IMR-90 (cell line): ENCODE measurements around the gene NWD2. TPM values are rescaled to one million over a fixed set of nuclear protein-coding genes. Genes with fewer than 3 reads are reported as not detected.

ENCODE experiments used
- ATAC-seq: fragments of 200-7000 bp; cut with Tn5 transposase; 2 replicates; pipeline ENCODE4 v1.9.1; 2020; ENCODE audit warnings: low read depth, mild to moderate bottlenecking, moderate library complexity
- BruUV-seq: library from RNA; stranded (reverse); fragments of 400-500 nt; replicated peaks from 2 replicates; lab custom pipeline; 2021; lab: Mats Ljungman, UMichigan
- CTCF ChIA-PET: fragments of 300-600 bp; formaldehyde crosslinking; extraction: SDS; loops from one replicate; lab custom pipeline; 2021; ENCODE audit warnings: antibody characterized with exemption; lab: Yijun Ruan, JAX
- POLR2A ChIA-PET: fragments of 300-600 bp; sonication (Branson Sonifier 250); formaldehyde crosslinking; loops from one replicate; lab custom pipeline; 2022; ENCODE audit warnings: antibody characterized with exemption; ENCODE audit not compliant: unreplicated experiment; lab: Charles Lee
- DNase-seq: peaks from one replicate; pipeline ENCODE4 v3.0.0; 2013
- H2AFZ ChIP-seq: replicated peaks from 2 replicates; pipeline ENCODE3; 2013; ENCODE audit warnings: low read length, mild to moderate bottlenecking; ENCODE audit not compliant: poor library complexity
- H2AK5ac ChIP-seq: 2 replicates; pipeline ENCODE4 v1.6.1; 2013; ENCODE audit warnings: low read depth, low read length, inconsistent platforms
- H2AK9ac ChIP-seq: replicated peaks from 2 replicates; pipeline ENCODE3; 2013; ENCODE audit warnings: mild to moderate bottlenecking, low read depth, low read length, moderate library complexity; ENCODE audit not compliant: poor library complexity
- H2BK120ac ChIP-seq: 2 replicates; pipeline ENCODE4 v1.6.1; 2013; ENCODE audit warnings: low read depth, low read length, inconsistent platforms
- H2BK15ac ChIP-seq: 3 replicates; pipeline ENCODE4 v1.6.1; 2013; ENCODE audit warnings: low read depth, low read length, inconsistent platforms
- H2BK20ac ChIP-seq: 2 replicates; pipeline ENCODE4 v1.6.1; 2013; ENCODE audit warnings: low read depth, mild to moderate bottlenecking, inconsistent platforms, low read length, moderate library complexity
- H2BK5ac ChIP-seq: 2 replicates; pipeline ENCODE4 v1.6.1; 2013; ENCODE audit warnings: mild to moderate bottlenecking, low read depth, low read length, inconsistent platforms; ENCODE audit not compliant: poor library complexity, severe bottlenecking
- H3K14ac ChIP-seq: replicated peaks from 2 replicates; pipeline ENCODE4 v1.6.1; 2013; ENCODE audit warnings: low read depth, low read length, inconsistent platforms
- H3K18ac ChIP-seq: 2 replicates; pipeline ENCODE4 v1.6.1; 2013; ENCODE audit warnings: low read depth, low read length, control low read depth
- H3K23ac ChIP-seq: 2 replicates; pipeline ENCODE4 v1.6.1; 2013; ENCODE audit warnings: low read depth, low read length, inconsistent platforms
- H3K27ac ChIP-seq: 2 replicates; pipeline ENCODE4 v1.5.1; 2013; ENCODE audit warnings: mild to moderate bottlenecking, control low read depth, low read length; ENCODE audit not compliant: insufficient read depth
- H3K27me3 ChIP-seq: 2 replicates; pipeline ENCODE4 v1.6.1; 2013; ENCODE audit warnings: low read length; ENCODE audit not compliant: control insufficient read depth, insufficient read depth
- H3K36me3 ChIP-seq: 2 replicates; pipeline ENCODE4 v1.6.1; 2013; ENCODE audit warnings: low read length, mixed read lengths; ENCODE audit not compliant: control insufficient read depth, insufficient read depth
- H3K4ac ChIP-seq: 2 replicates; pipeline ENCODE4 v1.6.1; 2013; ENCODE audit warnings: low read depth, low read length, inconsistent platforms
- H3K4me1 ChIP-seq: 2 replicates; pipeline ENCODE4 v1.6.1; 2013; ENCODE audit warnings: low read length, mixed read lengths; ENCODE audit not compliant: control insufficient read depth, insufficient read depth
- H3K4me2 ChIP-seq: 2 replicates; pipeline ENCODE4 v1.6.1; 2013; ENCODE audit warnings: low read depth, mild to moderate bottlenecking, control low read depth, low read length, moderate library complexity
- H3K4me3 ChIP-seq: 2 replicates; pipeline ENCODE4 v1.5.1; 2013; ENCODE audit warnings: low read depth, mild to moderate bottlenecking, control low read depth, low read length, moderate library complexity; ENCODE audit not compliant: insufficient read depth
- H3K56ac ChIP-seq: 2 replicates; pipeline ENCODE4 v1.6.1; 2013; ENCODE audit warnings: low read length, inconsistent platforms; ENCODE audit not compliant: insufficient read depth; ENCODE audit errors: extremely low read depth
- H3K79me1 ChIP-seq, 2 experiments: 2 replicates each; pipeline ENCODE4 v1.6.1; 2013; ENCODE audit warnings: low read length in 2 of 2, inconsistent platforms in 1 of 2, low read depth in 1 of 2
- H3K9ac ChIP-seq: 2 replicates; pipeline ENCODE4 v1.6.1; 2013; ENCODE audit warnings: low read depth, low read length, control low read depth
- H3K9me1 ChIP-seq: 2 replicates; pipeline ENCODE4 v1.6.1; 2013; ENCODE audit warnings: low read length, inconsistent platforms; ENCODE audit not compliant: insufficient read depth
- H3K9me3 ChIP-seq: 2 replicates; pipeline ENCODE4 v1.6.1; 2013; ENCODE audit warnings: low read length; ENCODE audit not compliant: control insufficient read depth, insufficient read depth
- H4K20me1 ChIP-seq: 2 replicates; pipeline ENCODE4 v1.6.1; 2013; ENCODE audit warnings: low read length, inconsistent platforms; ENCODE audit not compliant: insufficient read depth
- H4K5ac ChIP-seq: 2 replicates; pipeline ENCODE4 v1.6.1; 2013; ENCODE audit warnings: mild to moderate bottlenecking, low read depth, low read length, control low read depth
- H4K8ac ChIP-seq, 2 experiments: 2 replicates each; pipeline ENCODE4 v1.6.1; 2013; ENCODE audit warnings: low read depth in 2 of 2, low read length in 2 of 2, control low read depth in 1 of 2, inconsistent platforms in 1 of 2
- H4K91ac ChIP-seq: 2 replicates; pipeline ENCODE4 v1.6.1; 2013; ENCODE audit warnings: low read depth, low read length, inconsistent platforms; ENCODE audit not compliant: insufficient read depth
- BHLHE40 ChIP-seq: fragments of 150-350 bp; IDR thresholded peaks from 2 replicates; pipeline ENCODE4 v1.6.1; 2016; ENCODE audit warnings: mild to moderate bottlenecking, low read depth, low read length
- CEBPB ChIP-seq: IDR thresholded peaks from 2 replicates; pipeline ENCODE4 v1.6.1; 2012; ENCODE audit warnings: low read depth, low read length, improper control_type of control experiment
- CHD1 ChIP-seq: IDR thresholded peaks from 2 replicates; pipeline ENCODE4 v1.6.1; 2012; ENCODE audit warnings: low read depth, low read length, improper control_type of control experiment
- FOS ChIP-seq: fragments of 150-350 bp; IDR thresholded peaks from 2 replicates; pipeline ENCODE4 v1.6.1; 2016; ENCODE audit warnings: low read depth, low read length
- MAFK ChIP-seq: IDR thresholded peaks from 2 replicates; pipeline ENCODE4 v1.6.1; 2012; ENCODE audit warnings: low read depth, low read length, improper control_type of control experiment
- MAZ ChIP-seq: IDR thresholded peaks from 2 replicates; pipeline ENCODE4 v1.6.1; 2012; ENCODE audit warnings: low read depth, mild to moderate bottlenecking, low read length, improper control_type of control experiment, moderate library complexity, borderline replicate concordance
- MXI1 ChIP-seq: IDR thresholded peaks from 2 replicates; pipeline ENCODE4 v1.6.1; 2012; ENCODE audit warnings: low read depth, mild to moderate bottlenecking, low read length, moderate library complexity, borderline replicate concordance
- NFE2L2 ChIP-seq: fragments of 150-350 bp; IDR thresholded peaks from 2 replicates; pipeline ENCODE4 v1.6.1; 2016; ENCODE audit warnings: low read depth, mild to moderate bottlenecking, low read length
- POLR2A ChIP-seq: IDR thresholded peaks from 2 replicates; pipeline ENCODE4 v1.6.1; 2012; ENCODE audit warnings: mild to moderate bottlenecking, low read depth, low read length
- RAD21 ChIP-seq: IDR thresholded peaks from 2 replicates; pipeline ENCODE4 v1.6.1; 2012; ENCODE audit warnings: low read length, improper control_type of control experiment
- RCOR1 ChIP-seq: IDR thresholded peaks from 2 replicates; pipeline ENCODE4 v1.6.1; 2012; ENCODE audit warnings: mild to moderate bottlenecking, low read length, improper control_type of control experiment; ENCODE audit not compliant: insufficient replicate concordance
- RFX5 ChIP-seq: IDR thresholded peaks from 2 replicates; pipeline ENCODE4 v1.8.0; 2012; ENCODE audit warnings: low read depth, mild to moderate bottlenecking, low read length, moderate library complexity
- SMC3 ChIP-seq: fragments of 150-350 bp; IDR thresholded peaks from 2 replicates; pipeline ENCODE4 v1.6.1; 2016; ENCODE audit warnings: low read depth, mild to moderate bottlenecking, antibody characterized with exemption, low read length, moderate library complexity
- WGBS, 2 experiments: methylation state at CpG; one replicate each; pipeline versions ENCODE4 v1.1.5 to v1.1.7; 2013; ENCODE audit warnings: missing lambda C conversion rate in 2 of 2; ENCODE audit not compliant: insufficient read length in 1 of 2; ENCODE audit errors: extremely low coverage in 2 of 2; 5-methylcytosine and 5-hydroxymethylcytosine counted together
- dilution Hi-C: fragments of 300-500 bp; cut with HindIII; formaldehyde crosslinking; loops from one replicate; pipeline ENCODE4 v1.14.3; 2018; ENCODE audit warnings: low sequenced_read_pairs; ENCODE audit not compliant: unreplicated experiment
- in situ Hi-C: fragments of 300-500 bp; cut with MboI; formaldehyde crosslinking; loops from 3 replicates; pipeline ENCODE4 v1.14.3; 2019; ENCODE audit warnings: low sequenced_read_pairs, inconsistent platforms, mixed read lengths
- intact Hi-C: fragments of 100-400 bp; cut with micrococcal nuclease; formaldehyde crosslinking; loops from 2 replicates; pipeline ENCODE4 v1.10.0; 2022
- polyA plus RNA-seq, 3 experiments: library from polyadenylated mRNA; depleted of rRNA; stranded (reverse); fragments of >200 nt; gene quantifications; 2 replicates each; pipeline ENCODE4 v1.2.3, GENCODE V29; 2012; ENCODE audit warnings: low replicate concordance in 1 of 3
- total RNA-seq: library from RNA; depleted of rRNA; stranded (reverse); fragments of >200 nt; gene quantifications from 2 replicates; pipeline ENCODE4 v1.2.3, GENCODE V29; 2012
- TF ChIP-seq, protein P1 (sequence below): fragments of 150-350 bp; IDR thresholded peaks from 2 replicates; pipeline ENCODE4 v1.6.1; 2017; ENCODE audit warnings: mild to moderate bottlenecking, antibody characterized with exemption, low read length, low read depth
- TF ChIP-seq, protein P2 (sequence below): conservative IDR thresholded peaks from 2 replicates; pipeline ENCODE4 v1.5.1; 2012; ENCODE audit warnings: mild to moderate bottlenecking, low read depth, low read length, improper control_type of control experiment

NWD2 gene
- total and polyA plus RNA-seq, 2 of the 4 experiments (the other 2 are of a cell fraction) = not detected

DNA sequence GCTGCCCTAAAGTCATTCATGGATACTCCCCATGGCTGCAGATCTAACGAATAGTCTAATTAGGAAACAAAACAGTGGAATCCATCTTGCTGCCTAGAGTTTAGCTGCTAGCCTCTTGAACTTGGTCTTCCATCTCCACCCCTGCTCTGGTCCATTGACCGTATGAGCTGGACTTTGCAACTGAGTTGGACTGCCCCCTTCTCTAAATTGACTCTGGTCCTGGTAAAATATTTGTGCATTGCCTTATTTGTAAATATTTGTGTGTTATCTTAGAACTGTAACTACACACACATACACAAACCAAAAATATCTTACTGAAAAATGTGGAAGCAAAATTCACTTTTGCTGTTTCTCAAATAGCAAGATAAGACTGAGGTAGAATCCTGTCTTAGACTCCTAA lies 181.3 kb downstream of the NWD2 start:
- ChIA-PET POLR2A (no interaction called here), CTCF (no interaction called here)
- no peak overlapping the region for H2BK5ac ChIP-seq

More for the DNA sequence above, 181.3 kb downstream of the NWD2 start:
- H3K79me1 ChIP-seq = no peaks in the 10 kb centered on the region
- ATAC-seq (no peak), DNase-seq (no peak)
- in situ Hi-C loops (no loop called here), intact Hi-C loops (no loop called here), dilution Hi-C loops (no loop called here)
- H2AK9ac ChIP-seq = no peak overlapping the region
- H3K27me3 ChIP-seq = no peaks in the 10 kb centered on the region
- no peak overlapping the region for H3K27ac ChIP-seq
- no CpG with 5 or more reads among the region's 2 CpGs for WGBS, 2 experiments
- H4K5ac ChIP-seq = no peak overlapping the region
- H3K18ac ChIP-seq = no peak overlapping the region
- no peak overlapping the region for H2BK120ac ChIP-seq
- H3K4ac ChIP-seq = no peak overlapping the region
- H3K9ac ChIP-seq = no peak overlapping the region
- TF ChIP-seq RFX5 = no peak
- TF ChIP-seq MAZ = no peak
- TF ChIP-seq CHD1 = no peak
- TF ChIP-seq, protein P1, sequence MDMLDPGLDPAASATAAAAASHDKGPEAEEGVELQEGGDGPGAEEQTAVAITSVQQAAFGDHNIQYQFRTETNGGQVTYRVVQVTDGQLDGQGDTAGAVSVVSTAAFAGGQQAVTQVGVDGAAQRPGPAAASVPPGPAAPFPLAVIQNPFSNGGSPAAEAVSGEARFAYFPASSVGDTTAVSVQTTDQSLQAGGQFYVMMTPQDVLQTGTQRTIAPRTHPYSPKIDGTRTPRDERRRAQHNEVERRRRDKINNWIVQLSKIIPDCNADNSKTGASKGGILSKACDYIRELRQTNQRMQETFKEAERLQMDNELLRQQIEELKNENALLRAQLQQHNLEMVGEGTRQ = no peak
- TF ChIP-seq MAFK = no peak
- no peak for TF ChIP-seq MXI1
- no peak for TF ChIP-seq BHLHE40
- TF ChIP-seq, protein P2, sequence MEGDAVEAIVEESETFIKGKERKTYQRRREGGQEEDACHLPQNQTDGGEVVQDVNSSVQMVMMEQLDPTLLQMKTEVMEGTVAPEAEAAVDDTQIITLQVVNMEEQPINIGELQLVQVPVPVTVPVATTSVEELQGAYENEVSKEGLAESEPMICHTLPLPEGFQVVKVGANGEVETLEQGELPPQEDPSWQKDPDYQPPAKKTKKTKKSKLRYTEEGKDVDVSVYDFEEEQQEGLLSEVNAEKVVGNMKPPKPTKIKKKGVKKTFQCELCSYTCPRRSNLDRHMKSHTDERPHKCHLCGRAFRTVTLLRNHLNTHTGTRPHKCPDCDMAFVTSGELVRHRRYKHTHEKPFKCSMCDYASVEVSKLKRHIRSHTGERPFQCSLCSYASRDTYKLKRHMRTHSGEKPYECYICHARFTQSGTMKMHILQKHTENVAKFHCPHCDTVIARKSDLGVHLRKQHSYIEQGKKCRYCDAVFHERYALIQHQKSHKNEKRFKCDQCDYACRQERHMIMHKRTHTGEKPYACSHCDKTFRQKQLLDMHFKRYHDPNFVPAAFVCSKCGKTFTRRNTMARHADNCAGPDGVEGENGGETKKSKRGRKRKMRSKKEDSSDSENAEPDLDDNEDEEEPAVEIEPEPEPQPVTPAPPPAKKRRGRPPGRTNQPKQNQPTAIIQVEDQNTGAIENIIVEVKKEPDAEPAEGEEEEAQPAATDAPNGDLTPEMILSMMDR = no peak
- TF ChIP-seq SMC3 = no peak
- TF ChIP-seq POLR2A = no peak
- no peak for TF ChIP-seq RAD21
- no peak for TF ChIP-seq NFE2L2
- TF ChIP-seq FOS = no peak
- TF ChIP-seq CEBPB = no peak
- TF ChIP-seq RCOR1 = no peak
- H2AFZ ChIP-seq = no peak overlapping the region
- no peak overlapping the region for H2AK5ac ChIP-seq
- no TSS peak for BruUV-seq
- no peak overlapping the region for H3K4me2 ChIP-seq
- no peaks in the 10 kb centered on the region for H3K36me3 ChIP-seq
- no peaks in the 10 kb centered on the region for H3K9me1 ChIP-seq
- no peak overlapping the region for H3K14ac ChIP-seq
- no peak overlapping the region for H3K56ac ChIP-seq
- H3K23ac ChIP-seq = no peak overlapping the region
- H2BK20ac ChIP-seq = no peak overlapping the region
- no peak overlapping the region for H4K91ac ChIP-seq
- no peaks in the 10 kb centered on the region for H4K20me1 ChIP-seq
- no peak overlapping the region for H3K4me3 ChIP-seq
- no peak overlapping the region for H2BK15ac ChIP-seq
- H4K8ac ChIP-seq = no peak overlapping the region
- H3K9me3 ChIP-seq = no peaks in the 10 kb centered on the region
- no peaks in the 10 kb centered on the region for H3K4me1 ChIP-seq
